SK-N-SH treated with all-trans-retinoic acid at 6 μM for 48 hours (cell line): ENCODE measurements around the gene TRIM2.

ENCODE experiments used
- ARNTL ChIP-seq: fragments of 450-650 bp; formaldehyde crosslinking; IDR thresholded peaks from 2 replicates; pipeline ENCODE4 v1.5.0; 2020; ENCODE audit warnings: low read depth, mild to moderate bottlenecking, moderate library complexity, borderline replicate concordance
- ISL1 ChIP-seq: fragments of 250-450 bp; sonication (Bioruptor Pico); IDR thresholded peaks from 2 replicates; pipeline ENCODE4 v2.1.2; 2022; ENCODE audit warnings: mild to moderate bottlenecking, moderate library complexity
- OSR1 ChIP-seq: fragments of 250-450 bp; sonication (Bioruptor Pico); IDR thresholded peaks from 2 replicates; pipeline ENCODE4 v1.8.0; 2022; ENCODE audit warnings: moderate library complexity, mild to moderate bottlenecking, inconsistent platforms
- RARB ChIP-seq: fragments of 250-450 bp; sonication (Bioruptor Pico); IDR thresholded peaks from 2 replicates; pipeline ENCODE4 v1.8.0; 2021; ENCODE audit warnings: mild to moderate bottlenecking, moderate library complexity
- ZC3H10 ChIP-seq: fragments of 250-450 bp; sonication (Bioruptor Pico); IDR thresholded peaks from 2 replicates; pipeline ENCODE4 v1.5.1; 2021; ENCODE audit warnings: mild to moderate bottlenecking, moderate library complexity
- ZNF70 ChIP-seq: fragments of 450-650 bp; formaldehyde crosslinking; IDR thresholded peaks from 2 replicates; pipeline ENCODE4 v1.5.0; 2020; ENCODE audit warnings: mild to moderate bottlenecking, moderate library complexity
- TF ChIP-seq, protein P1 (sequence below): fragments of 250-450 bp; sonication (Bioruptor Pico); IDR thresholded peaks from 2 replicates; pipeline ENCODE4 v1.8.0; 2020; ENCODE audit warnings: mild to moderate bottlenecking, moderate library complexity, borderline replicate concordance
- TF ChIP-seq, protein P2 (sequence below): fragments of 250-450 bp; sonication (Bioruptor Pico); IDR thresholded peaks from 2 replicates; pipeline ENCODE4 v1.5.1; 2020; ENCODE audit warnings: low read depth, mild to moderate bottlenecking, moderate library complexity

DNA sequence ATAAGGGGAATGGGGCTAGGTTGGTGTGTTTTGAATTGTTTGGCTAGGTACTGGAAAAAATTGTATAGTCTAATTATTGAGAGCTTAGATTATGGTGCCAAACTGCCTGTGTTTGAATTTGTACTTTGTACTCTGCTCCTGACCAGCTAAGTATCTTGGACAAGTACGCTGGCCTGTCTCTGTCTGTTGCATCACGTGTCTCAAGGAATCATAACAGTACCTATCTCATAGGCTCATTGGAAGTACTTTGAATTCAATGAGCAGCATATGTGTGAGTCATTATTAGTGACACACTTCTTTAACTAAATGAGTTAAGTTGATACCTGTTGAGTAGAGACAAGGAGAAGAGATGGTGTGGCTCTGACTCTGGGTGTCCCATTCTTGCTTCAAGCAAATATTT lies 70.7 kb downstream of the TRIM2 start:
- no peak for TF ChIP-seq OSR1 (CRISPR knock-in tag)
- TF ChIP-seq, protein P1, sequence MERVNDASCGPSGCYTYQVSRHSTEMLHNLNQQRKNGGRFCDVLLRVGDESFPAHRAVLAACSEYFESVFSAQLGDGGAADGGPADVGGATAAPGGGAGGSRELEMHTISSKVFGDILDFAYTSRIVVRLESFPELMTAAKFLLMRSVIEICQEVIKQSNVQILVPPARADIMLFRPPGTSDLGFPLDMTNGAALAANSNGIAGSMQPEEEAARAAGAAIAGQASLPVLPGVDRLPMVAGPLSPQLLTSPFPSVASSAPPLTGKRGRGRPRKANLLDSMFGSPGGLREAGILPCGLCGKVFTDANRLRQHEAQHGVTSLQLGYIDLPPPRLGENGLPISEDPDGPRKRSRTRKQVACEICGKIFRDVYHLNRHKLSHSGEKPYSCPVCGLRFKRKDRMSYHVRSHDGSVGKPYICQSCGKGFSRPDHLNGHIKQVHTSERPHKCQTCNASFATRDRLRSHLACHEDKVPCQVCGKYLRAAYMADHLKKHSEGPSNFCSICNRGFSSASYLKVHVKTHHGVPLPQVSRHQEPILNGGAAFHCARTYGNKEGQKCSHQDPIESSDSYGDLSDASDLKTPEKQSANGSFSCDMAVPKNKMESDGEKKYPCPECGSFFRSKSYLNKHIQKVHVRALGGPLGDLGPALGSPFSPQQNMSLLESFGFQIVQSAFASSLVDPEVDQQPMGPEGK (CRISPR knock-in tag): no peak
- no peak for TF ChIP-seq ARNTL (CRISPR knock-in tag)
- TF ChIP-seq RARB (CRISPR knock-in tag): no peak
- TF ChIP-seq ISL1 (CRISPR knock-in tag): no peak
- TF ChIP-seq ZC3H10 (CRISPR knock-in tag): no peak
- TF ChIP-seq, protein P2, sequence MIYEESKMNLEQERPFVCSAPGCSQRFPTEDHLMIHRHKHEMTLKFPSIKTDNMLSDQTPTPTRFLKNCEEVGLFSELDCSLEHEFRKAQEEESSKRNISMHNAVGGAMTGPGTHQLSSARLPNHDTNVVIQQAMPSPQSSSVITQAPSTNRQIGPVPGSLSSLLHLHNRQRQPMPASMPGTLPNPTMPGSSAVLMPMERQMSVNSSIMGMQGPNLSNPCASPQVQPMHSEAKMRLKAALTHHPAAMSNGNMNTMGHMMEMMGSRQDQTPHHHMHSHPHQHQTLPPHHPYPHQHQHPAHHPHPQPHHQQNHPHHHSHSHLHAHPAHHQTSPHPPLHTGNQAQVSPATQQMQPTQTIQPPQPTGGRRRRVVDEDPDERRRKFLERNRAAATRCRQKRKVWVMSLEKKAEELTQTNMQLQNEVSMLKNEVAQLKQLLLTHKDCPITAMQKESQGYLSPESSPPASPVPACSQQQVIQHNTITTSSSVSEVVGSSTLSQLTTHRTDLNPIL (CRISPR knock-in tag): no peak
- no peak for TF ChIP-seq ZNF70 (CRISPR knock-in tag)
